Heart left ventricle (tissue), 16 donors: ENCODE data around the gene LPCAT4. TPM values are rescaled to one million over a fixed set of nuclear protein-coding genes. Genes with fewer than 3 reads are reported as not detected.

Experiments
- ATAC-seq, 4 donors: fragments of 200-7000 bp; cut with Tn5 transposase; one replicate each; pipeline ENCODE4 v1.9.1; 2020 to 2022; ENCODE audit warnings: moderate library complexity in 4 of 4, mild to moderate bottlenecking in 3 of 4, moderate number of reproducible peaks in 1 of 4
- DNase-seq, 5 donors: peaks; one replicate each; pipeline ENCODE4 v3.0.0-alpha.2; 2020
- H3K27ac ChIP-seq, 12 donors: fragments of 200-600 bp; sonication (generic) in 4 of 12; one replicate each; pipeline versions ENCODE4 v1.5.0 to v1.8.0; 2016 to 2022; ENCODE audit warnings: mild to moderate bottlenecking in 2 of 12
- H3K27me3 ChIP-seq, 9 donors: fragments of 200-600 bp; sonication (generic) in 2 of 9; one replicate each; pipeline versions ENCODE4 v1.5.1 to v1.8.0; 2016 to 2022; ENCODE audit warnings: mild to moderate bottlenecking in 3 of 9
- H3K36me3 ChIP-seq, 9 donors: fragments of 200-600 bp; sonication (generic) in 2 of 9; one replicate each; pipeline versions ENCODE4 v1.5.0 to v1.8.0; 2018 to 2022; ENCODE audit warnings: mild to moderate bottlenecking in 2 of 9
- H3K4me1 ChIP-seq, 12 donors: fragments of 200-600 bp; sonication (generic) in 4 of 12; one replicate each; pipeline versions ENCODE4 v1.5.0 to v1.8.0; 2016 to 2022; ENCODE audit warnings: mild to moderate bottlenecking in 3 of 12
- H3K4me3 ChIP-seq, 12 donors: fragments of 200-600 bp; sonication (generic) in 4 of 12; one replicate each; pipeline versions ENCODE4 v1.5.0 to v1.8.0; 2017 to 2022; ENCODE audit warnings: mild to moderate bottlenecking in 9 of 12, moderate library complexity in 4 of 12
- H3K9me3 ChIP-seq, 12 donors: fragments of 200-600 bp; sonication (generic) in 4 of 12; one replicate each; pipeline versions ENCODE4 v1.5.0 to v1.8.0; 2016 to 2022; ENCODE audit warnings: mild to moderate bottlenecking in 1 of 12
- CTCF ChIP-seq, 12 donors: fragments of 200-600 bp; sonication (generic) in 4 of 12; IDR thresholded peaks; one replicate each; pipeline versions ENCODE4 v1.5.0 to v1.8.0; 2018 to 2022; ENCODE audit warnings: antibody characterized with exemption in 12 of 12, mild to moderate bottlenecking in 5 of 12
- POLR2A ChIP-seq, 2 donors: fragments of 450-650 bp; IDR thresholded peaks; one replicate each; pipeline ENCODE4 v1.6.1; 2017; ENCODE audit warnings: antibody characterized with exemption in 2 of 2, mild to moderate bottlenecking in 2 of 2, moderate library complexity in 2 of 2
- WGBS, 4 donors: extraction: QIAGEN DNeasy Blood & Tissue Kit in 2 of 4; methylation state at CpG; one replicate each; pipeline versions ENCODE4 v1.1.5 to v1.1.7; 2013 to 2018; 5-methylcytosine and 5-hydroxymethylcytosine counted together
- intact Hi-C, 10 donors: fragments of 100-400 bp; cut with DNase I; formaldehyde crosslinking; loops; one replicate each; pipeline versions ENCODE4 v1.11.1 to v1.14.2; 2022
- polyA plus RNA-seq, 2 donors: library from polyadenylated mRNA; stranded (reverse); fragments of 200-250 nt; gene quantifications; one replicate each; pipeline ENCODE4 v1.2.3, GENCODE V29; 2013
- total RNA-seq, 9 donors: library from RNA; depleted of rRNA in 2 of 9; stranded (reverse); fragments of >200 nt in 2 of 9; fragmentation: NEBNext Ultra II Directional in 3 of 9; extraction: Animal tissue kit (Norgen Biotek cat#: 25700) in 3 of 9; gene quantifications; one replicate each; pipeline versions ENCODE4 v1.1.0 to v1.2.4, GENCODE V29; 2016 to 2023
- donor health status: ischemic (EF 13 %, LVEDD 7.1; RV severe dilation, severe dysfunction).
- donor health status: healthy with polysubstance abuse.
- donor health status: DM: no; HTN: yes; CAD: no.
- donor health status: DM: no; HTN: no; CAD: no.
- donor health status: ischemic (EF 25% LVEDD 6.9; RV normal size, moderate dysfunction).
- donor health status: ischemic (EF 25% LVEDD 5.7; RV mildly dilated, moderate dysfunction).
- donor health status: healthy.
- donor health status: DM: yes; HTN: yes; CAD: no.
- donor health status: ischemic (EF 35%, LVEDD 5.7; RV mildly dilated, moderate dysfunction).
- donor health status: nonischemic (EF 11% LVEDD 7.7; RV severe dilation, severe dysfunction).
- donor health status: DM: yes; HTN: yes; CAD: no.
- donor health status: PGD.
- donor health status: ischemic (EF 29% LVEDD 5.4; RV normal size, mild dysfunction).
- donor health status: nonischemic (EF 23%, LVEDD 6.1; RV moderate dilation, normal function).

LPCAT4 gene
- total and polyA plus RNA-seq, 11 donors: 9.8 to 80.0 (median 44.8) TPM

DNA sequence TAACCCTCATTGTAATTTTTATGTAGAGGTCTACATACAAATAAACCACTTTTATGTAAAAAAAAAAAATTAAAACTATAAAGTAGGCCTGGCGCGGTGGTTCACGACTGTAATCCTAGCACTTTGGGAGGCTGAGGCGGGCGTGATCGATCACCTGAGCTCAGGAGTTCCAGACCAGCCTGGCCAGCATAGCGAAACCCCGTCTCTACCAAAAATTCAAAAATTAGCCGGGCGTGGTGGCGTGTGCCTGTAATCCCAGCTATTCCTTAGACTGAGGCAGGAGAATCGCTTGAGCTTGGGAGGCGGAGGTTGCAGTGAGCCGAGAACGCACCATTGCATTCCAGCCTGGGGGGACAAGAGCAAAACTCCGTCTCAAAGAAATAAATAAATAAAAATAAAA is 28.6 kb downstream of the LPCAT4 start:
- no peak for DNase-seq
- 76 to 78% (median 77%) methylated on average over 16 of the region's 16 CpGs for WGBS, 4 donors
- no peak for ATAC-seq
- intact Hi-C loops: loop anchor here in 4 of 10 donors (5.0 to 10.0 kb wide), 5 partner anchors 74 to 274 kb away; partner anchors contain the start of genes EMC4 (in 1 of the 4), EMC7 (in 1 of the 4) and PGBD4 (in 1 of the 4)
- H3K4me3 ChIP-seq: peak overlapping the region; percentile 70 to 95 (median 88)
- peak overlapping the region in 10 of 12 donors; percentile 87 to 97 (median 94) for H3K27ac ChIP-seq
- no peak for TF ChIP-seq CTCF (IDR thresholded peaks at IDR 0.05)
- H3K4me1 ChIP-seq: peaks cover 0 to 72% (median 47%) of the 10 kb centered on the region in 12 donors
- H3K9me3 ChIP-seq: no peaks in the 10 kb centered on the region
- peaks cover 0 to 30% (median 18%) of the 10 kb centered on the region in 9 donors for H3K36me3 ChIP-seq
- no peaks in the 10 kb centered on the region for H3K27me3 ChIP-seq

DNA sequence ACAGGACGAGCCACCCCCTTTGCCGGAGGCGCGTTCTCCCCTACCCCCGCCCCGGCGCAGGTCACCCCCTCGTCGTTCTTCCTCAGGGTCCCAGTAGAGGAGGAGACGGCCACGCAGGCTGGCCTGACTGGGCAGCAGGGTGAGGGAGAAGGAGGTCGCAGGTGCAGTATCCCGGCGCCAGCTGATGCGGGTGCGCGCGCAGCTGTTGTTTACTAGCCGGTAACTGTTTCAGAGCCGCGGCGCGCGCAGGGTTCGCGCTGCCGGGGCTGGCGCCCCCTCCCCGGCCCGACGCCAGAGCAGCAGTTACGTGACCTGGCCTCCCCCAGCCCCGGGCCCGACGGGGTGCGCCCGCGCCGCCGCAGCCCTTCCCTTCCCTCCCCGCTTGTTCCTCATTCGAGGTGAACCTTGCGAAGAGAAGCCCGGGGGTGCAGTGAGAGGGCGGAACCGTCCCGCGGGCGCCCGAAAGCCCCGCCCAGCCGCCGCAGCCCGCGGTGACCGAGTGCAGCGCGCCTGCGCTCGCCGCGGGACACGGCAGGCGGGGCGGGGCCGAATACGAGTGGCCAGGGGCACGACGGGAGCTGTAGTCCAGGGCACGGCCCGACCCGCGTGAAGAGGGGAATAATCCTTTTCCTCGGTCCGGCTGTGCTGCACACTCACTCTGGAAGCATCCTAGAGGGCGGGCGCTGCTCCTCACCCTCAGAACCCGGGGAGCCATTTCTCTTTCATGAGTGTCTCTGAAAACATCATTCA is 29.3 kb downstream of the LPCAT4 start, which contains the start of gene SLC12A6:
Gene SLC12A6, minus strand, starts transcription at position 225 of the 750 bp plus-strand sequence. CDS start 1,101 bp downstream, outside the sequence.
- peak; percentile 93 to 98 (median 96) for ATAC-seq
- intact Hi-C loops: loop anchor here in 4 of 10 donors (1.0 to 10.0 kb wide), 6 partner anchors 19 to 273 kb away; partner anchors contain the start of genes EMC4 (in 1 of the 4), EMC7 (in 1 of the 4) and PGBD4 (in 1 of the 4)
- 0 to 1% (median 0%) methylated on average over 4 to 78 of the region's 78 CpGs for WGBS, 4 donors
- no peak for TF ChIP-seq CTCF (IDR thresholded peaks at IDR 0.05)
- TF ChIP-seq POLR2A (IDR thresholded peaks at IDR 0.05): peak in 1 of 2 donors; percentile 95
- Histone ChIP-seq H3K4me1 (peaks cover 0 to 74% (median 46%) of the 10 kb centered on the region in 12 donors), H3K36me3 (peaks cover 0 to 30% (median 18%) of the 10 kb centered on the region in 9 donors), H3K27me3 (no peaks in the 10 kb centered on the region), H3K9me3 (no peaks in the 10 kb centered on the region), H3K4me3 (peak within 1 kb of the TSS; percentile 70 to 95 (median 88)), H3K27ac (peak within 1 kb of the TSS; percentile 67 to 97 (median 94))
- DNase-seq: peak; percentile 92 to 96 (median 93)

DNA sequence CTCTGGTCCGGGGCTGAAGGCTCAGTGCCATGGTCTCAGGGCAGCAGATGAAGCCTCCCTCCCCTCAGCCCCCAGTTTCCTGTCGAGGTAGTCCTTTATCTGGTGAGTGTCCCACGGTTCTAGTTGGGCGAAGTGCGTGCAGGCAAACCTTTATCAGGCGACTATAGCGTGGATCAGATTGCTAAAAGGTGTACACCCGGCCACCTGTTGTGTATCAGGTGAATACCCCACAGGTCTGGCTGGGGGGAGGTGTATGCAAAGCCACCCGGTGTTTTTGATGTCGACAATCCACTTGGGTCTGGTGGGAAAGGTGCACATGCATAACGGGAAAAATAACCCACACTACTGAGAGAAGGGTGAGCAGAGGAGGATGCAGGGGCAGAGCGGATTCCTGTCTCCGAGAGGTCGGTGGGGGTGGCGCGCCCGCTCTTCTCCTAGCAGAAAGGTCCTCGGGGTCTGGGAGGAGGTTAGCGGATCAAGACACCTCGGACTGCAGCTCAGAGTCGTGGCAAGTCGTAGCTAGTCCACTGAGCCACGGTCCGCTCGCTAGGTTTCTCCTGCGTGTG is 29.9 kb downstream of the LPCAT4 start:
- H3K4me1 ChIP-seq: peaks cover 0 to 79% (median 45%) of the 10 kb centered on the region in 12 donors
- no peaks in the 10 kb centered on the region for H3K27me3 ChIP-seq
- DNase-seq (no peak), ATAC-seq (peak; percentile 22 to 36 (median 31))
- H3K36me3 ChIP-seq: peaks cover 0 to 30% (median 18%) of the 10 kb centered on the region in 9 donors
- peak overlapping the region; percentile 70 to 95 (median 88) for H3K4me3 ChIP-seq
- peak overlapping the region; percentile 67 to 97 (median 94) for H3K27ac ChIP-seq
- TF ChIP-seq CTCF (IDR thresholded peaks at IDR 0.05): no peak
- TF ChIP-seq POLR2A (IDR thresholded peaks at IDR 0.05): no peak
- WGBS, 4 donors: 1% methylated on average over 21 to 26 of the region's 26 CpGs
- no peaks in the 10 kb centered on the region for H3K9me3 ChIP-seq
- intact Hi-C loops: loop anchor here in 4 of 10 donors (1.0 to 10.0 kb wide), 6 partner anchors 19 to 272 kb away; partner anchors contain the start of genes EMC4 (in 1 of the 4), EMC7 (in 1 of the 4) and PGBD4 (in 1 of the 4)
